ENCODE results near the gene GLIS1.

The GLIS1 gene

GRCh38 chr1:53685272-53686051 lies 53.5 kb downstream of the GLIS1 start:
- no peak for DNase-seq (ENCODE audit: low spot score in 2 of 2)
- Mint-ChIP-seq H3K4me1 (peaks cover 8% of the 10 kb centered on the region), H3K36me3 (no peaks in the 10 kb centered on the region), H3K9me3 (no peaks in the 10 kb centered on the region), H3K4me3 (no peak overlapping the region), H3K27ac (no peak overlapping the region)
- no peak for ATAC-seq

DNA sequence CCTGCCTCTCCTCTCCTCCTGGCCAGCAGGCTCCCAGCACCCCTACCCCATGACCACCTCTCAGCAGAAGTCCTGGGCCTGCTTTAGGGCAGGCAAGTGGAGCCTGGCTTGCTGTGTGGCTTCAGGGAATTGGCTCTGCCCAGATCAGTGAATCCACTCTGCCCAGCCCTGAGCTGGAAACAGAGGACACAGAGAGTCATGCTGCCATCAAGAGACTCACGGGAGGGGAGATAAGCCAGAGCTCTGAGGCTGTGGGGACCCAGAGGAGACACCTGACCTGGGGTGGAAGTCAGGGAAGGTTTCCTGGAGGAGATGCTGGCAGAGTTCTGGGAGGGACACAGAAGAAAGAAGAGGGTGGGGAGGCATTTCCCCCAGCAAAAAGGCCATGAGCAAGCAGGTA lies 54.2 kb downstream of the GLIS1 start:
- no peak overlapping the region for H3K4me3 Mint-ChIP-seq
- H3K9me3 Mint-ChIP-seq: no peaks in the 10 kb centered on the region
- ATAC-seq (no peak), DNase-seq (ENCODE audit: low spot score in 2 of 2) (no peak)
- H3K4me1 Mint-ChIP-seq: peaks cover 8% of the 10 kb centered on the region
- no peak overlapping the region for H3K27ac Mint-ChIP-seq
- H3K36me3 Mint-ChIP-seq: no peaks in the 10 kb centered on the region

DNA sequence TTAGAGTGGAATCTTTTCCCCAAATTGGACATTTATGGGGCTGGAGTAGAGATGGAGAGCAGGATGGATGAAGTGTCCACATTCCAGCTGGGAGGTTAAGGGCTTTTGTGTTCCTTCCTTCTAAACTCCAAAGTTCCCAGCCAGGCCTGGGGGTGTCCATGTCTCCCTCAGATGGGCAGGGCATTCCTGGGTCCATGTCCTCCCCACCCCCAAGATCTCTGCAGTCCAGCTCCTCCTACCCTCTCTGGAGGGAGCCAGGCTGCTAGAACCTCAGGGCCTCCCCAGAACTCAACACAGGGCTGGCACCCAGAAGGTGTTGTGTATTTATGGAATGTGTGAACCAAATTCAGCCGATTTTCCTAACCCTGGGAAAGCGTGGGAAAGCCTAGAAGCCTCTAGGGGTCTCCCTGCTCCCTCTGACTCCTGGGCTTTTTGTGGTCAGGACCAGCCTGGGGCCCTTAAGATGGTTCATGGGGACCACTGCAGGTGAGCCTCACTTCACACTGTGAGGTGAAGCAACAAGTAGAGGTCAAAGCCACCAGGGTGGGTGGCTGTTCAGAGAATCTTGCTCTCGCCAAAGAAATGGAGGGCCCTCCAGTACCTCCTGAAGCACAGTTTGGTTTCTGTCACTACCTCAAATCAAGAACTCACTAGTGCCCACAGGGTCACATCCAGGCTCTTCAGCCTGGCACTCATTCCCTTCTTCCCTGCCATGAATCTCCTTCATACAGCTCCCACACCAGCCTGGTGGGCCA lies 54.8 kb downstream of the GLIS1 start:
- Mint-ChIP-seq H3K4me1 (peaks cover 8% of the 10 kb centered on the region), H3K27ac (no peak overlapping the region), H3K9me3 (no peaks in the 10 kb centered on the region), H3K4me3 (no peak overlapping the region), H3K36me3 (no peaks in the 10 kb centered on the region)
- DNase-seq (ENCODE audit: low spot score in 2 of 2) (no peak), ATAC-seq (no peak)

DNA sequence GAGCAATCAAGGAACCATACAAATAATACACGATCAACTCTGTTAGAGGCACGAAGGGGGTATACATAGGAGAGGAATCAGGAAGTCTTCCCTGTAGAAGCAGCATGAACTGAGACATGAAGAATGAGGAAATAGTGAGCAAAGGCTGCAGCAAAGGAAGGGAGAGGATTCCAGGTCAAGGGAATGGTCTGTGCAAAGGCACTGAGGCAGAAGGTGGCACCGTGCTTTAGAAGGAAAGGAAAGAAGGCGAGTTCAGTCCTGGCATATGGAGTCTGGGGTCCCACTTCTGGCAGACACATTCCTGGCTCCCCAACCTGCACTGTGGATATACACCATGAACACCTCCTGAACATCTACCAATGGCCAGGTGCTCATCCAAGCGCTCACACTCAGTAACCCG lies 56.1 kb downstream of the GLIS1 start:
- Mint-ChIP-seq H3K9me3 (no peaks in the 10 kb centered on the region), H3K27ac (no peak overlapping the region), H3K4me3 (no peak overlapping the region), H3K36me3 (no peaks in the 10 kb centered on the region), H3K4me1 (peaks cover 8% of the 10 kb centered on the region)
- no peak for ATAC-seq
- DNase-seq (ENCODE audit: low spot score in 2 of 2): no peak

GRCh38 chr1:53681977-53682685 lies 56.8 kb downstream of the GLIS1 start:
- DNase-seq (ENCODE audit: low spot score in 2 of 2) (peak in 1 of 2 donors; percentile 57), ATAC-seq (peak; percentile 55)
- no peak overlapping the region for H3K27ac Mint-ChIP-seq
- H3K4me3 Mint-ChIP-seq: no peak overlapping the region
- no peaks in the 10 kb centered on the region for H3K9me3 Mint-ChIP-seq
- H3K4me1 Mint-ChIP-seq: peaks cover 8% of the 10 kb centered on the region
- no peaks in the 10 kb centered on the region for H3K36me3 Mint-ChIP-seq

GRCh38 chr1:53681351-53681976 lies 57.5 kb downstream of the GLIS1 start:
- Mint-ChIP-seq H3K4me1 (peaks cover 8% of the 10 kb centered on the region), H3K9me3 (no peaks in the 10 kb centered on the region), H3K27ac (no peak overlapping the region), H3K36me3 (no peaks in the 10 kb centered on the region), H3K4me3 (no peak overlapping the region)
- DNase-seq (ENCODE audit: low spot score in 2 of 2): no peak
- no peak for ATAC-seq

DNA sequence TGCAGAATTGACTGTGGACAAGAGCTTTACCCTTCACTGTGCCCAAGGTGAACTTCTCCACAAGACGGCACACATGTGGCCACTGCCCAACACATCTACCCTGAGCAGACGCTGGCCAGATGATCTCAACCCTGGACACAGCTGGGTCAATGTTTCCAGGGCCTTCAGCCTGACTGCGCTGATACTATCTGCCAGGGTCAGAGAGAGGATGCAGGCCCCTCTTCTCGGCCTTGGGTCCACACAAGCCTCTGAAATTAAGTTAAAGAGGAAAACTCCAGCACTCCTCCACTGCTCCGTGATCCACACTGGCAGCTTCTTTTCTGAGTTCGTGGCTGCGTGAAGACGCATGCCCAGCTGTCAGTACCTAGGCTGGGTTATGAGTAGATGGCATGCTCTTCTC lies 58.1 kb downstream of the GLIS1 start:
- Mint-ChIP-seq H3K4me3 (no peak overlapping the region), H3K36me3 (no peaks in the 10 kb centered on the region), H3K9me3 (no peaks in the 10 kb centered on the region), H3K27ac (no peak overlapping the region), H3K4me1 (peaks cover 8% of the 10 kb centered on the region)
- DNase-seq (ENCODE audit: low spot score in 2 of 2) (no peak), ATAC-seq (no peak)

- peak overlapping the region; percentile 40 for H3K27ac Mint-ChIP-seq
- no peak for ATAC-seq
- H3K4me1 Mint-ChIP-seq: peaks cover 8% of the 10 kb centered on the region
- no peaks in the 10 kb centered on the region for H3K9me3 Mint-ChIP-seq
- no peaks in the 10 kb centered on the region for H3K36me3 Mint-ChIP-seq
- DNase-seq (ENCODE audit: low spot score in 2 of 2): no peak
- H3K4me3 Mint-ChIP-seq: no peak overlapping the region
Measured at GRCh38 chr1:53678938-53679825, 59.8 kb downstream of the GLIS1 start.

DNA sequence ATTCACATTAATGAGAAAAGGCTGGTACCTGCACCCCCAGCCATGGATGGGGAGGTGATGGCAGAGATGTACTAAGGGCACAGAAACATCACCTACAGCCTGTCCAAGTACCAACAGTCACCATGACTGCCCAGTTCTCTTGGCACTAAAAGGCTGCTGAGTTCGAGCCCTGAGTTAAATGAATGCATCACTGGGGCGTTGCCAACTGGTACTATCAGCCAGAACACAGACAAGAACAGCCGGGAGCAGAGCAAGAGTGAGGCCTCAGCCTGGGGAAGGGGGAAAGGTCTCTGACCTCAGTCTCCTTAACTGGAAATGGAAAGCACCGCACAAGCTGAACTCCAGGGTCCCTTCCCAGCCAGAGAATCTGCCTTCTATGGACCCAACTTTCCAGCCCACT lies 60.5 kb downstream of the GLIS1 start:
- DNase-seq (ENCODE audit: low spot score in 2 of 2) (no peak), ATAC-seq (no peak)
- Mint-ChIP-seq H3K36me3 (no peaks in the 10 kb centered on the region), H3K4me3 (no peak overlapping the region), H3K4me1 (peaks cover 8% of the 10 kb centered on the region), H3K9me3 (no peaks in the 10 kb centered on the region), H3K27ac (no peak overlapping the region)

- Mint-ChIP-seq H3K27ac (no peak overlapping the region), H3K4me1 (peaks cover 8% of the 10 kb centered on the region), H3K9me3 (no peaks in the 10 kb centered on the region), H3K36me3 (no peaks in the 10 kb centered on the region), H3K4me3 (no peak overlapping the region)
- DNase-seq (ENCODE audit: low spot score in 2 of 2) (no peak), ATAC-seq (no peak)
Measured at GRCh38 chr1:53678046-53678445, 60.9 kb downstream of the GLIS1 start.

DNA sequence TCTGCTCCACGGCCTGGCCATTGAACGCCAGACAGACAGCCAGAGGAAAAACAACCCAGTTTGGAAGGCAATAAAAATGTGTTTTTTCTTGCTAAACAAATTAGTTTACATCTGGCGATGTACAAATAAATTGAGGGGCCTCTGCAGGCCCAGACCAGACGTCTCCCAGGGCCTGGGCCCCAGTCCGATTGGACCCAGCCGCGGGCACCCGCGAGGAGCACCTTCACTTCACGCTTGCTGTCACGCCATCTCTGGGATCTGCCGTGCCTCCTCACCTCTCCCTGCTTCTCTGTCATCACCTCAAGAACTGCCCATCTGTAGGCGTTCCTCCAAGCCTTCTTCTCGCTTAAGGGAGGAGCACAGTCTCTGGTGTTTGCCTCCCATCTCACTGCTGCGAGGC lies 61.5 kb downstream of the GLIS1 start:
- ATAC-seq: no peak
- H3K27ac Mint-ChIP-seq: no peak overlapping the region
- H3K9me3 Mint-ChIP-seq: no peaks in the 10 kb centered on the region

GRCh38 chr1:53672785-53673184 lies 66.2 kb downstream of the GLIS1 start:
- Mint-ChIP-seq H3K36me3 (no peaks in the 10 kb centered on the region), H3K4me1 (no peaks in the 10 kb centered on the region), H3K4me3 (no peak overlapping the region), H3K9me3 (no peaks in the 10 kb centered on the region), H3K27ac (no peak overlapping the region)
- ATAC-seq: no peak
- DNase-seq (ENCODE audit: low spot score in 2 of 2): no peak

More for the DNA sequence above, 61.5 kb downstream of the GLIS1 start:
- no peak for DNase-seq (ENCODE audit: low spot score in 2 of 2)
- Mint-ChIP-seq H3K36me3 (no peaks in the 10 kb centered on the region), H3K4me1 (peaks cover 8% of the 10 kb centered on the region), H3K4me3 (no peak overlapping the region)

GRCh38 chr1:53672243-53672642 lies 66.7 kb downstream of the GLIS1 start:
- DNase-seq (ENCODE audit: low spot score in 2 of 2) (no peak), ATAC-seq (no peak)
- H3K27ac Mint-ChIP-seq: no peak overlapping the region
- H3K4me1 Mint-ChIP-seq: no peaks in the 10 kb centered on the region
- no peak overlapping the region for H3K4me3 Mint-ChIP-seq
- no peaks in the 10 kb centered on the region for H3K36me3 Mint-ChIP-seq
- H3K9me3 Mint-ChIP-seq: no peaks in the 10 kb centered on the region

DNA sequence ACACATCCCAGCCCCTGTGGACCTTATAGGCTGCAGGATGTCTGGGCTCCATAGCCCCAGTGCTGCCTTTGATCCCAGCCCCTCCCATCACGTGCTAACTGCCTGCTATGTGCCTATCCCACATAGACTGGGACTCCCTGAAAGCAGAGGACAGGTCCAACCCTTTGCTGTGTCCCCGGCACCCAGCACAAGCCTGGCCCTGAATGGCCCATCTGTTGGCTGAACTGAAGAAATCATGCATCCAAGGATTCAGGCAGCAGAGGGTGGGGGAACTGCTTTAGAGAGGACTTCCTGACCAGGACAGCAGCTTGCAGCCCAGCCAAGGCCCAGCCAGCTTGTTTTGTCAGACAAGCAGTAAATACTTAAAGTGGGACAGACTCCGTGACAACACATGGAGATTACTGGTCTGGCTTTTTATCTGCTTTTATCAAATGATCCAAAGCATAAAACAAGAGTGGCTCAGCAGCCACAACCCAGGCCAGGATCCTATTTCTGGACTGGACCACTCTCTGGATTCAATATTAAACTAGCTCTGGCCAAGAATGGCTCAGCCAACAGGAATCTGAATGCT lies 69.3 kb downstream of the GLIS1 start:
- Mint-ChIP-seq H3K36me3 (no peaks in the 10 kb centered on the region), H3K9me3 (no peaks in the 10 kb centered on the region), H3K4me1 (no peaks in the 10 kb centered on the region), H3K4me3 (no peak overlapping the region), H3K27ac (no peak overlapping the region)
- DNase-seq (ENCODE audit: low spot score in 2 of 2) (no peak), ATAC-seq (no peak)

All from stimulated activated effector memory CD8-positive, alpha-beta T cell treated with anti-CD3 and anti-CD28 coated beads, Interleukin-12 subunit alpha, Interleukin-12 subunit beta, amount 100 ng/mL, for 72 hours (primary cell).